Peyer's patch (tissue), 4 donors: ENCODE measurements around the gene OR2C1.

Experiments
- POLR2A ChIP-seq, 2 donors: fragments of 450-650 bp; IDR thresholded peaks; one replicate each; pipeline ENCODE4 v1.5.1; 2017; ENCODE audit warnings: antibody characterized with exemption in 2 of 2, mild to moderate bottlenecking in 2 of 2, moderate library complexity in 2 of 2
- TF ChIP-seq, protein P1 (sequence below), 6 experiments: fragments of 450-650 bp in 4 of 6; fragments of 200-600 bp in 2 of 6; sonication (generic) in 1 of 6; IDR thresholded peaks; one replicate each; pipeline ENCODE4 v1.5.1; 2017 to 2019; ENCODE audit warnings: antibody characterized with exemption in 6 of 6, mild to moderate bottlenecking in 3 of 6, moderate library complexity in 1 of 6

DNA sequence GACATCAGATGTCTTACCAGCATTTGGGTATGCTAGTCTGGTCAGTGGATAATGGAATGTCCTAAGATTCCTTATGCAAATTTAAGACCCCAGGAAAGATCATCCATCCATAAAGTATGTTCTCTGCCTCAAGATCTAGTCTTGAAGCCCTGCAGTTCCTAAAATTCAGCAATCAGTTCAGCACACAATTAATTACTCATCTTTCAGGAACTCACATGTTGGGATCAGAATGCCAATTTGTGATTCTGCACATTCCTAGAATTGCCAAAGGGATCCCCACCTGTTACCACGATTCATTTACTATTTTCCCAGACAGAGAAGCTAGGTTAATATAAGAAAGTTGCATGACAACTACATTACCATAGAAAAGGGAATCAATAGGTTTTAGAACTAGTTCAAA lies 3.2 kb downstream of the OR2C1 start:
- TF ChIP-seq POLR2A (IDR thresholded peaks at IDR 0.05): no peak
- TF ChIP-seq, protein P1, sequence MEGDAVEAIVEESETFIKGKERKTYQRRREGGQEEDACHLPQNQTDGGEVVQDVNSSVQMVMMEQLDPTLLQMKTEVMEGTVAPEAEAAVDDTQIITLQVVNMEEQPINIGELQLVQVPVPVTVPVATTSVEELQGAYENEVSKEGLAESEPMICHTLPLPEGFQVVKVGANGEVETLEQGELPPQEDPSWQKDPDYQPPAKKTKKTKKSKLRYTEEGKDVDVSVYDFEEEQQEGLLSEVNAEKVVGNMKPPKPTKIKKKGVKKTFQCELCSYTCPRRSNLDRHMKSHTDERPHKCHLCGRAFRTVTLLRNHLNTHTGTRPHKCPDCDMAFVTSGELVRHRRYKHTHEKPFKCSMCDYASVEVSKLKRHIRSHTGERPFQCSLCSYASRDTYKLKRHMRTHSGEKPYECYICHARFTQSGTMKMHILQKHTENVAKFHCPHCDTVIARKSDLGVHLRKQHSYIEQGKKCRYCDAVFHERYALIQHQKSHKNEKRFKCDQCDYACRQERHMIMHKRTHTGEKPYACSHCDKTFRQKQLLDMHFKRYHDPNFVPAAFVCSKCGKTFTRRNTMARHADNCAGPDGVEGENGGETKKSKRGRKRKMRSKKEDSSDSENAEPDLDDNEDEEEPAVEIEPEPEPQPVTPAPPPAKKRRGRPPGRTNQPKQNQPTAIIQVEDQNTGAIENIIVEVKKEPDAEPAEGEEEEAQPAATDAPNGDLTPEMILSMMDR (IDR thresholded peaks at IDR 0.05): no peak
